ENCODE results near the gene SERTAD1.
A peak's percentile ranks its signal among the peaks of the same experiment; 100 is the strongest.

SERTAD1 gene

GRCh38 chr19:40398417-40399131, 27.2 kb downstream of the SERTAD1 start:
- DNase-seq: peak; percentile 77 to 83

- DNase-seq: no peak
Measured at GRCh38 chr19:40397568-40397906, 28.3 kb downstream of the SERTAD1 start.

GRCh38 chr19:40396886-40397567, 28.8 kb downstream of the SERTAD1 start:
- no peak for DNase-seq

- DNase-seq: no peak
Measured at GRCh38 chr19:40395956-40396355, 29.8 kb downstream of the SERTAD1 start.

GRCh38 chr19:40394816-40395210, 31.0 kb downstream of the SERTAD1 start:
- no peak for DNase-seq

- no peak for DNase-seq
Measured at GRCh38 chr19:40393894-40394815, 31.6 kb downstream of the SERTAD1 start.

- DNase-seq: no peak
Measured at GRCh38 chr19:40392894-40393517, 32.8 kb downstream of the SERTAD1 start.

- DNase-seq: no peak
Measured at GRCh38 chr19:40392123-40392522, 33.7 kb downstream of the SERTAD1 start.

GRCh38 chr19:40390084-40390742, 35.6 kb downstream of the SERTAD1 start, which contains the start of gene HIPK4:
HIPK4 (minus strand) TSS chr19:40390181; CDS start chr19:40389902, 279 bp downstream.
- DNase-seq: no peak

- no peak for DNase-seq
Measured at GRCh38 chr19:40389404-40390083, 36.2 kb downstream of the SERTAD1 start.

GRCh38 chr19:40388481-40388880, 37.3 kb downstream of the SERTAD1 start:
- no peak for DNase-seq

- no peak for DNase-seq
Measured at GRCh38 chr19:40387155-40387554, 38.6 kb downstream of the SERTAD1 start.

GRCh38 chr19:40383668-40384248, 42.0 kb downstream of the SERTAD1 start:
- DNase-seq: no peak

GRCh38 chr19:40381321-40381720, 44.5 kb downstream of the SERTAD1 start:
- no peak for DNase-seq

GRCh38 chr19:40380199-40381037, 45.4 kb downstream of the SERTAD1 start:
- no peak for DNase-seq

- DNase-seq: no peak
Measured at GRCh38 chr19:40379446-40380198, 46.2 kb downstream of the SERTAD1 start.

- no peak for DNase-seq
Measured at GRCh38 chr19:40378509-40378908, 47.3 kb downstream of the SERTAD1 start.

GRCh38 chr19:40377876-40378385, 47.9 kb downstream of the SERTAD1 start:
- DNase-seq: no peak

- no peak for DNase-seq
Measured at GRCh38 chr19:40376286-40376862, 49.4 kb downstream of the SERTAD1 start.

All from CD4-positive, alpha-beta T cell treated with Interferon alpha-2 for 1 hour (primary cell).